Effector memory CD8-positive, alpha-beta T cell (primary cell): ENCODE measurements around the gene MYT1.
A peak's percentile ranks its signal among the peaks of the same experiment; 100 is the strongest.

Source experiments
- ATAC-seq: fragments of 150-1000 bp; cut with Tn5 transposase; replicated peaks from 2 replicates; pipeline ENCODE4 v1.10.0; 2021; ENCODE audit warnings: mild to moderate bottlenecking, moderate library complexity
- DNase-seq, 3 experiments: peaks; one replicate each; pipeline ENCODE4 v3.0.0; 2021
- H3K27ac Mint-ChIP-seq, 2 donors: one replicate each; pipeline ENCODE4 v1.8.0; 2022; ENCODE audit warnings: mild to moderate bottlenecking in 2 of 2, mixed read lengths in 2 of 2, moderate library complexity in 2 of 2
- H3K27me3 Mint-ChIP-seq, 2 donors: one replicate each; pipeline ENCODE4 v1.8.0; 2022; ENCODE audit warnings: mixed read lengths in 2 of 2
- H3K36me3 Mint-ChIP-seq: one replicate; pipeline ENCODE4 v1.8.0; 2022; ENCODE audit warnings: mild to moderate bottlenecking, moderate library complexity, mixed read lengths; ENCODE audit not compliant: insufficient read depth
- H3K4me1 Mint-ChIP-seq, 2 donors: one replicate each; pipeline ENCODE4 v1.8.0; 2022; ENCODE audit warnings: low read depth in 2 of 2, mixed read lengths in 2 of 2
- H3K4me3 Mint-ChIP-seq, 2 donors: one replicate each; pipeline ENCODE4 v1.8.0; 2022; ENCODE audit warnings: mild to moderate bottlenecking in 2 of 2, mixed read lengths in 2 of 2, moderate library complexity in 2 of 2
- H3K9me3 Mint-ChIP-seq, 2 donors: one replicate each; pipeline ENCODE4 v1.8.0; 2022; ENCODE audit warnings: mixed read lengths in 2 of 2

MYT1 gene

DNA sequence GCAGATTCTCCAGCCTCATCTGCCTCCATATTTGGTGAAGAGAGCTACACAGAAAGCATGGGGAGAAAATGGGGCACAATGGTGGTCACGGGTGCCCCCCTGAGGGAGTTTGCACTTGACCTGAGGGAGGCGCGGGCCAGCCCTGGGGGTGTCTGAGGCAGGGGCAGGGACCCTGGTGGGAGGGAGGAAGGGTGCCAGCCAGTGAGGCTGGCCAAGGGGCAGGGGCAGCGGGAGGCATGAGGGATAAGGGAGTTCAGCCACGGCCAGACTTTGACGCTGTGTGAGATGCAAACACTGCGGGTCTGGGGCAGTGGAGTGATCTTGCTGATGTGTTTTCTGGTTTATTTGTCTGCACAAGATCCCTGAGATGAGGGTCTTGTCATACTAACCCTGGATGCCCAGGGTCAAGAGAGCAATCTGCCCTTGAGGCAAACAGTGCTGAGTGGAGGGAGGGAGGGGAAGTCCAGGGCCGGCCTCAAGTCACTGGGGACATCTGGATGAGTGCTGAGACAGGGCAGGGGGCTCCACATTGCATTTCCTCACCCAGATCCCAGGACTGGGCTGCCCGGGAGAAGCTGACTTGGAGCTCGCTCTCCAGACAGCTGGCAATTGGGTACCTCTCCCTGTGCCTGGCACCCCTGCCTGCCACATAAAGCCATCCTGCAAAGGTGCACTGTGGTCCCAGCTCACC, 82.5 kb downstream of the MYT1 start:
- Mint-ChIP-seq H3K9me3 (no peaks in the 10 kb centered on the region), H3K4me3 (no peak overlapping the region), H3K27me3 (peaks cover 40 to 75% of the 10 kb centered on the region in 2 donors), H3K36me3 (no peaks in the 10 kb centered on the region), H3K27ac (no peak overlapping the region), H3K4me1 (no peaks in the 10 kb centered on the region)
- ATAC-seq (no peak), DNase-seq (no peak)

DNA sequence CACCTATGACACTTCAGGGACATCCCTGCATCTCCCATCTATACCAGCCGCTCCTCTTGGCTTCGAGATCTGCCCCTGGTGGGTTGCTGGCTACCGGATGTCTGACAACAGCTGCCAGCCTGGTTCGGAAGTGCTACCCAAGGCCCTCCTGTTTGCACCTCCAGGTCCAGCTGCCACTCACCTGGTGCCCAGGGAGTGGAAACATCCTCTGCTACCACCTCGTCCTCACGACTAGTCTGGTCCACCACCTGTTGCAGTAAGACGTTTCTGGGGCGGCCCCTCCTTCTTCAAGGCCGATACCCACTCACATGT, 83.0 kb downstream of the MYT1 start:
- Mint-ChIP-seq H3K9me3 (no peaks in the 10 kb centered on the region), H3K4me1 (no peaks in the 10 kb centered on the region), H3K27me3 (peaks cover 40 to 73% of the 10 kb centered on the region in 2 donors), H3K27ac (no peak overlapping the region), H3K4me3 (no peak overlapping the region), H3K36me3 (no peaks in the 10 kb centered on the region)
- DNase-seq, result no peak
- no peak for ATAC-seq

DNA sequence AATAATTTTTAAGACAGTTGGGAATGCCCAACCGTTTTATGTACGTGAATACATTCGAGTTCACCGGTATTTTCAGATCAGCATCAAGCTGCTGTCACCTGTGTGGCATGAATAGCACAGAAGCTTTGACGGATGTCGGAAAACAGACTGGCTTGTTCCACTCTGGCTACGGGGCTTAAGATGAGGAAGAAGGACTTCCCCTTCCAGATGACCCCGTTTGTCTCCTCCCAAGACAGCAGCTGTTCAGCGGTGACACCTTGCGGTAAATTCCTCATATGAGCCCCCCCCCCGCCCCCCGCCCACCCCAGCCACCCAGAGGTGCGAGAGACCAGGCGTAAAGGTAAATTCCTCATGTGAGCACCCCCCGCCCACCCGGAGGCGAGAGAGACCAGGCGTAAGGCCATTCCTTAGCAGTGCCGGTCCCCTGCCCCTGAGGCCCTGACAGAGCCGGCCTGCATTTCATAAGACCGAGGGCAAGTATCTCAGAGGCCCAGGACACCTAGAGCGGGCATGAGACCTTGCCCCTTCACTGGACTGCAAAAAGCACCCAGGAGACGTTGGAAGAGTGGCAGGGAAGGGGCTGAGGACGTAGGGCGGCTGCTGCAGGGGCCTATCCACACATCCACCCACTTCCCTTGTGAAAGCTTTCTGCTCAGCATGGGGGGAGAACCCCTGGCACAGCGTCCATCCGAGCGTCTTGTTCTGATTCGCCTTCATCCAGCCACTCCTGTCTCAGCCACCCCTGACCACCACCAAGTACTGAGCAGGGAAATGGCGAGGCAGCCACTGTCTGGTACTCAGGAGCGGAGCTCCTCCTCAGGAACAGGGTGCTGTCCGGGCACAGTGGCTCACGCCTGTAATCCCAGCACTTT, 84.0 kb downstream of the MYT1 start:
- Mint-ChIP-seq H3K9me3 (no peaks in the 10 kb centered on the region), H3K4me1 (no peaks in the 10 kb centered on the region), H3K4me3 (no peak overlapping the region), H3K36me3 (no peaks in the 10 kb centered on the region), H3K27ac (no peak overlapping the region), H3K27me3 (peaks cover 42 to 73% of the 10 kb centered on the region in 2 donors)
- DNase-seq (no peak), ATAC-seq (no peak)

DNA sequence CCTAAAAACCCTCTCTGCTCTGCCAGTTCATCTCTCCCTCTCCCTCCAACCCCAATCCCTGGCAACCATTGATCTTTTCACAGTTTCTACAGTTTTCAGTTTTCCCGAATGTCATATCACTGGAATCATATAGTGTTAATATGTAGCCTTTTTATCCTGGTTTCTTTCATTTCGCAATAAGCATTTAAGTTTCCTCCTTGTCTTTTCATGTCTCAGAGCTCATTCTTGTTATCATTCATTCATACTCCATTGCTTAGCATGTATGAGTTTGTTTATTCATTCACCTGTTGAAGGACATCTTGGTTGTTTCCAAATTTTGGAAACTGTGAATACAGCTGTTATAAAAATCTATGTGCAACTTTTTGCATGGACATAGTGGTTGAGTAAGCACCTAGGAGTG, 85.8 kb downstream of the MYT1 start:
- H3K27me3 Mint-ChIP-seq, result peaks cover 31 to 57% of the 10 kb centered on the region in 2 donors
- no peak overlapping the region for H3K27ac Mint-ChIP-seq
- ATAC-seq (no peak), DNase-seq (no peak)
- peaks cover 5 to 8% of the 10 kb centered on the region in 2 donors for H3K4me1 Mint-ChIP-seq
- no peak overlapping the region for H3K4me3 Mint-ChIP-seq
- no peaks in the 10 kb centered on the region for H3K9me3 Mint-ChIP-seq
- H3K36me3 Mint-ChIP-seq, result peaks cover 5% of the 10 kb centered on the region

DNA sequence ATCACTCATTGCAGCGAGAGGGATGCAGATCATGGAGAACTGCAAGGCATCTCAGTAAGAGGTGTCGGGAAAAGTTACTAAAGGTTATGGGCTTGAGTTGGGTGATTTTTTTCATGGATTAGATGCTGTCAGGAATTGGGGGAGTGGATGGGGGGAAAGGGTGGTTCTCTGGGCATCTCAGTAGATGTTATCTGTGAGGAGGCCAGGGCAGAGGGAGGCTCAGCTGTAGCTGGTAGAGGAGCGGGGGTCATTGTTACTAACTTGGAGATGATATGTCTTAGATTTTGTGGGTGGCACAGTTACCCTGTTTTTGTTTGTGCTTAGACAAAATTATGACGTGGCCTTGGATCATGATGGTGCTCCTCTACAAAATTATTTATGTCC, 88.7 kb downstream of the MYT1 start:
- Mint-ChIP-seq H3K9me3 (no peaks in the 10 kb centered on the region), H3K4me3 (no peak overlapping the region), H3K36me3 (peaks cover 20% of the 10 kb centered on the region), H3K27me3 (peaks cover 11 to 30% of the 10 kb centered on the region in 2 donors), H3K27ac (no peak overlapping the region), H3K4me1 (peaks cover 24 to 25% of the 10 kb centered on the region in 2 donors)
- ATAC-seq (no peak), DNase-seq (no peak)

DNA sequence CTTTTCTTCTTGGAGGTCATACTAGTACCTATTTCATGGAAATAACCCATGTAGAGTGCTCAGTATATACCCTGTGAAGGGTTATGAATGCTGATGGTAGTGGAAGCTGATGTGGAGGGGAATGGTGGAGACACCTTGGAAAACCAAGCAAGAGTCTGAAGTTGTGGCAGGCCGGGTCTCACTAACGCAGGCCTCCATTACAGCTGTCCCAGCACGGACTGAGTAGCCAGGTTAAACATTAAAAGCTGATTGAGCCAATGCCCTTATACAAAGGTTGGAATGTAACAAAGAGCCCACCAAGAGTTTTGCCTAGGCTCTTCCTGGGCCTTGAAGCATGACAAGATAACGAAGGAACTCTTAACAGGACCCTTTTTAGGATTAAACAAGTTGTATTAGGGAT, 89.2 kb downstream of the MYT1 start:
- H3K9me3 Mint-ChIP-seq, result no peaks in the 10 kb centered on the region
- peaks cover 20% of the 10 kb centered on the region for H3K36me3 Mint-ChIP-seq
- peaks cover 26 to 27% of the 10 kb centered on the region in 2 donors for H3K4me1 Mint-ChIP-seq
- no peak for DNase-seq
- peaks cover 11 to 30% of the 10 kb centered on the region in 2 donors for H3K27me3 Mint-ChIP-seq
- H3K4me3 Mint-ChIP-seq, result no peak overlapping the region
- H3K27ac Mint-ChIP-seq, result peak overlapping the region in 1 of 2 donors; percentile 36
- no peak for ATAC-seq

DNA sequence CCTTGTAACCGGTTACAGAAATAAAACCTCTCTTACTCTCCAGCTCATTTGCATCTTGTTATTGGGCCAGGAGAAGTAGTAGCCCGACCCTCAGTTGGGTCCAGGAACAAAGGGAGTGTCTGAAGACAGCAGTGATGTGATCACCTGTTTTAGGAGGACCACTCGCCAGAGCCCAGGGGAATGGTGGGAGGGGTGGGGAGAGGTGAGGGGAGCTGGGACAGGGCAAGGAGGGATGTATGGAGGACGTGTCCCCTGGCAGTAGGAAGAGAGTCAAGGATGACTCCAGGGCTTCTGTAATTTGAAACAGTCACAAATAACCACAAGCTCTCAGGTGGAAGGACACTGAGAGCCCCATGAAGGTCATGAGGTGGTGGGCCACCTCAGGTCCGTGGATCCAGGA, 89.9 kb downstream of the MYT1 start:
- Mint-ChIP-seq H3K27me3 (peaks cover 11 to 30% of the 10 kb centered on the region in 2 donors), H3K9me3 (no peaks in the 10 kb centered on the region), H3K36me3 (peaks cover 20% of the 10 kb centered on the region), H3K4me1 (peaks cover 32 to 34% of the 10 kb centered on the region in 2 donors), H3K4me3 (peak overlapping the region; percentile 77 to 97), H3K27ac (peak overlapping the region in 1 of 2 donors; percentile 75)
- ATAC-seq (no peak), DNase-seq (no peak)

DNA sequence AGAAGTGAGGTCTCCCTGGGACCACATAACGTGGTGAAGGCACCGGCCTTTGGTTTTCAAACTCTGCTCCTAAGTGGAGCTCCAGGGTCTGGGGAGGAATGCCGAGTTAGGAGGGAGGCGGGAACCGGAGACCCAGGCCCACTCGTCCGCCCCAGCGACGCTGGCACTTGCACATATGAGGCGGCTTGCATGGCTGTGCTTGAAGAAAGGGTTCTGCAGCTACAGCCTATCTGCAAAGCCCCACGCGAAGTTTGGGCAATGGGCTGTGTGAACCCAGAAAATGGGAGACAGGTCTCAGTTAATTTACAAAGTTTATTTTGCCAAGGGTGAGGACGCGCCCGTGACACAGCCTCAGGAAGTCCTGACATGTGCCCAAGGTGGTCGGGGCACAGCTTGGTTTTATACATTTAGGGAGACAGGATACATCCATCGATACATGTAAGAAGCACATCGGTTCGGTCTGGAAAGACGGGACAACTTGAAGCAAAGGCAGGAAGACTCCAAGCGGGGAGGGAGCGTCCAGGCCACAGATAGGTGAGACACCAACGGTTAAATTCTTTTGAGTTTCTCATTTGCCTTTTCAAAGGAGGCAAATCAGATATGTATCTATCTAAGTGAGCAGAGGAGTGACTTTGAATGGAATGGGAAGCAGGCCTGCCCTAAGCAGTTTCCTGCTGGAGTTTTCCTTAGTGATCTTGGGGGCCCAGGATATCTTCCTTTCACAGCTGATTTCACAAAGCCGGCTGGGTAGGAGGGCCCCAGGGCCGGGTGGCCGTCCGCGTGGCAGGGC, 90.5 kb downstream of the MYT1 start:
- Mint-ChIP-seq H3K36me3 (peaks cover 20% of the 10 kb centered on the region), H3K4me3 (peak overlapping the region; percentile 77 to 97), H3K27me3 (peaks cover 10 to 28% of the 10 kb centered on the region in 2 donors), H3K9me3 (no peaks in the 10 kb centered on the region), H3K4me1 (peaks cover 32 to 38% of the 10 kb centered on the region in 2 donors), H3K27ac (peak overlapping the region; percentile 75 to 84)
- DNase-seq, result no peak
- ATAC-seq, result no peak

DNA sequence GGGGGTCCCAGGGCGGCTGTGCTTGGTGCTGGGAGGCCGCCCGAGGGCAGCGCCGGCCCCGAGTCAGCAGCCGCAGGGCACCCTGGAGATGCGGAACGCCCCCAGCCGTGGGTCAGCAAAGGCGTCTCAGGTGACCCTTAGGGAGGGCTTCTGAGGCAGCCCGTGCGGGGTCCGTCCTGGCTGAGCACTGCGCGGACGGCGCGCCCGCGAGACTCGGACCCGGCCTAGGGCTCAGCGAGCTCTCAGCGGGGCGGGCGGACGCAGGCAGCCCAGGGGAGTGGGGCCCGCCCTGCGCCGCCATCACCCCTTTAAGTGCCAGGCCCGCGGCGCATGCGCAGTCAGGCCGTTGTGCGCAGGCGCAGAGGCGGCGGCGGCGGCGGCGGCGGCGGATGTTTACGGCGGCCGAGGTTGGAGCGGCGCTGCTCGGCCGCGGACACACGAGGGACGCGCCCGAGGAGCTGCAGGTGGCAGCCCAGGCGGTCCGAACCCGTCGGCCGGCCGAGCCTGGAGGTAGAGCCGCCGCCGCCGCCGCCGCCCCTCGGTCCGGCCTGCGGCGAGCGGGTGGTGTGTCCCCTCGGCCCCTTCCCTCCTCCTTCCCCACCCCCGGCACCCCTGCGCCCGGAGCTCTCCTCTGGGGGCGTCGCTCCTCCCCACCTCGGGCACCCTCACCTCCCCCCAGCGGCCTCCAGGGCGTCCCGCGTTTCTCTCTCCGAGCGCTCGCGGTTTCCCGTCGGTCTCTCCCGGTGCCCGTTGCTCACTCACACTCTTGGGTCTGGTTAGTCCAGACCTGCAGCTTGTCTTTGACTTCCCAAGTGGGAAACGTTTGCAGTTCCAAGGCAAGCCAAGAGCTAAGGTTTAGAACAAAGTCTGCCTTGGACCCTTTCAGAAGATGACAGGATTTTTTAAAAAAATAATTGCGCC, 91.4 kb downstream of the MYT1 start, which contains the start of gene PCMTD2:
PCMTD2 (plus strand) TSS at position 388 of the 921 bp plus-strand sequence. CDS start 4,218 bp downstream, outside the sequence.
- peaks cover 24% of the 10 kb centered on the region for H3K36me3 Mint-ChIP-seq
- H3K4me3 Mint-ChIP-seq, result peak within 1 kb of the TSS; percentile 95 to 97
- H3K27me3 Mint-ChIP-seq, result peaks cover 4 to 19% of the 10 kb centered on the region in 2 donors
- H3K4me1 Mint-ChIP-seq, result peaks cover 39 to 46% of the 10 kb centered on the region in 2 donors
- DNase-seq (peak; percentile 75 to 84 (median 83)), ATAC-seq (peak; percentile 84)
- no peaks in the 10 kb centered on the region for H3K9me3 Mint-ChIP-seq
- H3K27ac Mint-ChIP-seq, result peak within 1 kb of the TSS; percentile 97 to 98

DNA sequence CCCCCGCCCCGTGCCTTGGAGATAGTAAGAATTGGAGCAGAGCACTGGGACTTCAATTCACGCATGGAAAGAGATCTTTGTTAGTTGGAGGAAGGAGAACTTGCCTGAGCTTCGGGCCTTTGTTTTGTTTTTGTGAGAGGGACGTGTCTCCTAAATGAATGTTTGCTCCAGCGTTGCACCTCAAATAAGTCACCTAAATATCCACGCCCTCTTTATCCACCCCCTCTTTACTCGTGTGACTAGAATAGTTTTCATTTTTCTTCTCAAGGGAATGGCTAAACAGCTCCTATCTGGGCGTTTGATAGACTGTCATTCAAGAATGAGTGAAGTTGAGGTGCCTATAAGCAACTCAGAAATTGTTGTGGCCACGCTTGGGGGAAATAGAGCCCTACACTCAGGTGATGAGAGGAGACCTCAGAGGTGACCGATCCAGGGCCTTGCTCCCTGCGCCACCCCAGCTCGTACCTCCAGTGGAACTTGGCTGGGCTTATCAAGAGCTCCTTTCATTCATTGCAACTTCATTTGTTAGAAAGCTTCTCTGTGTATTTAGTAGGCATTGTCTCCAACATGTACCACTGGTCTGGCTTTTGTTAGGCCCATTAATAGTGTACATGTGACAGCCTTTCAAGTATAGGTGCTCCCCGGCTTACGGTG, 92.2 kb downstream of the MYT1 start:
- Mint-ChIP-seq H3K27me3 (peaks cover 4 to 15% of the 10 kb centered on the region in 2 donors), H3K27ac (peak overlapping the region; percentile 97 to 98), H3K9me3 (no peaks in the 10 kb centered on the region), H3K4me1 (peaks cover 44 to 54% of the 10 kb centered on the region in 2 donors), H3K4me3 (peak overlapping the region; percentile 95 to 97), H3K36me3 (peaks cover 27% of the 10 kb centered on the region)
- ATAC-seq (no peak), DNase-seq (no peak)

DNA sequence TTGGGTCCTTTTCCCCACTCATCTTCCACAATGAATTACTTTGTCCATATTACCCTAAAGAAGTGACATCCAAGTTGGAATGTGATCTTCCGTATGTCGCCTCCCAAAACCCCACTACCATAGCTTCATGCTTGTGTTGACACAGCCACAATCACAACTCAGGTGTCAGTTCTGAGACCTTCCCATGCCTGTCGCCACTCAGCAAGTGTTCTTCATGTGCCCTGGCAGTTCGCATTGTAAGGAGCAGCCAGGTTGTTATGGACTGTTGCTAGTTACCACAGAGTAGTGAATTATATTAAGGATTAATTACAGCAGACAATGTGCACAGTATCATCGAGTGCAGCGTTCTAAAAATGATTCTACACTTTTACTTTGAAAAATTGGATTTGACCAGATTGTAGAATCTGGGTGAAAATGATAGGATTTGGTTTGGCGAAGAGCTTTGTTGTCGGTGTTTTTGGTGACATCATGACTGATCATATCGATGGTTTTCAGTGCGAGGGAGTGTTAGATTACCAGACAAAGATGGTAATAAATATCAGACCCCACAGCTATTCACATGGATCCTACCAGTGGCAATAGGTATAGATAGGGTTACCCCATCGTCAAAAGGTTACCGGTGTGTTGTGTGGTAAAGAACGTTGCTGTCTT, 93.0 kb downstream of the MYT1 start:
- H3K27ac Mint-ChIP-seq, result peak overlapping the region in 1 of 2 donors; percentile 98
- peak overlapping the region; percentile 95 to 97 for H3K4me3 Mint-ChIP-seq
- H3K9me3 Mint-ChIP-seq, result no peaks in the 10 kb centered on the region

More for the DNA sequence above, 93.0 kb downstream of the MYT1 start:
- ATAC-seq (no peak), DNase-seq (no peak)
- H3K4me1 Mint-ChIP-seq, result peaks cover 45 to 58% of the 10 kb centered on the region in 2 donors
- H3K27me3 Mint-ChIP-seq, result peaks cover 4 to 12% of the 10 kb centered on the region in 2 donors
- H3K36me3 Mint-ChIP-seq, result peaks cover 27% of the 10 kb centered on the region
